H9 (cell line): ENCODE data around the gene GNAI2. TPM values are rescaled to one million over a fixed set of nuclear protein-coding genes. Genes with fewer than 3 reads are reported as not detected.

Experiments used
- DNase-seq: peaks from one replicate; pipeline ENCODE4 v3.0.0-alpha.2; 2017
- H2AFZ ChIP-seq: one replicate; pipeline ENCODE4 v1.6.1; 2013; ENCODE audit warnings: mild to moderate bottlenecking, low read length, control low read depth, moderate library complexity
- H2AK5ac ChIP-seq: 2 replicates; pipeline ENCODE4 v1.6.1; 2013; ENCODE audit warnings: low read length, control low read depth, mixed read lengths; ENCODE audit not compliant: insufficient read length
- H2BK120ac ChIP-seq: one replicate; pipeline ENCODE4 v1.6.1; 2013; ENCODE audit warnings: low read depth, mild to moderate bottlenecking, low read length, control low read depth, inconsistent platforms; ENCODE audit not compliant: poor library complexity, severe bottlenecking
- H2BK12ac ChIP-seq: 2 replicates; pipeline ENCODE4 v1.6.1; 2013; ENCODE audit warnings: low read length, control low read depth, mixed read lengths, low read depth; ENCODE audit not compliant: insufficient read length
- H2BK15ac ChIP-seq: 2 replicates; pipeline ENCODE4 v1.6.1; 2013; ENCODE audit warnings: low read depth, low read length, control low read depth
- H2BK20ac ChIP-seq: one replicate; pipeline ENCODE4 v1.6.1; 2013; ENCODE audit warnings: low read depth, mild to moderate bottlenecking, low read length, control low read depth, inconsistent platforms; ENCODE audit not compliant: poor library complexity, severe bottlenecking
- H2BK5ac ChIP-seq: 2 replicates; pipeline ENCODE4 v1.6.1; 2013; ENCODE audit warnings: low read length, control low read depth, mixed read lengths; ENCODE audit not compliant: insufficient read length
- H3K14ac ChIP-seq: 2 replicates; pipeline ENCODE4 v1.6.1; 2013; ENCODE audit warnings: low read length, control low read depth; ENCODE audit not compliant: insufficient read depth
- H3K18ac ChIP-seq: 2 replicates; pipeline ENCODE4 v1.6.1; 2013; ENCODE audit warnings: low read depth, mild to moderate bottlenecking, mixed read lengths, low read length, control low read depth; ENCODE audit not compliant: insufficient read length
- H3K23ac ChIP-seq: 2 replicates; pipeline ENCODE4 v1.6.1; 2013; ENCODE audit warnings: low read length, control low read depth, mixed read lengths, low read depth; ENCODE audit not compliant: insufficient read length
- H3K23me2 ChIP-seq: 2 replicates; pipeline ENCODE4 v1.6.1; 2013; ENCODE audit warnings: low read depth, mild to moderate bottlenecking, mixed read lengths, low read length, control low read depth; ENCODE audit not compliant: insufficient read length, poor library complexity, severe bottlenecking
- H3K27ac ChIP-seq: 2 replicates; pipeline ENCODE4 v1.5.1; 2013; ENCODE audit warnings: low read length, control low read depth, mixed read lengths, low read depth; ENCODE audit not compliant: insufficient read length
- H3K27me3 ChIP-seq: 2 replicates; pipeline ENCODE4 v1.6.1; 2013; ENCODE audit warnings: low read length, control low read depth, inconsistent platforms; ENCODE audit not compliant: insufficient read depth
- H3K4ac ChIP-seq: 2 replicates; pipeline ENCODE4 v1.6.1; 2013; ENCODE audit warnings: low read depth, mild to moderate bottlenecking, control low read depth, inconsistent platforms, low read length, moderate library complexity
- H3K4me1 ChIP-seq: 2 replicates; pipeline ENCODE4 v1.6.1; 2013; ENCODE audit warnings: low read length, control low read depth, inconsistent platforms; ENCODE audit not compliant: insufficient read depth
- H3K4me2 ChIP-seq: 2 replicates; pipeline ENCODE4 v1.6.1; 2013; ENCODE audit warnings: low read length, control low read depth, mixed read lengths; ENCODE audit not compliant: insufficient read length, insufficient read depth
- H3K56ac ChIP-seq: 2 replicates; pipeline ENCODE4 v1.6.1; 2013; ENCODE audit warnings: low read depth, mild to moderate bottlenecking, mixed read lengths, low read length, control low read depth; ENCODE audit not compliant: insufficient read length
- H3K79me1 ChIP-seq: 2 replicates; pipeline ENCODE4 v1.6.1; 2013; ENCODE audit warnings: low read depth, mild to moderate bottlenecking, moderate library complexity, low read length, control low read depth, inconsistent platforms; ENCODE audit not compliant: insufficient read depth, poor library complexity, severe bottlenecking
- H3K79me2 ChIP-seq: 2 replicates; pipeline ENCODE4 v1.6.1; 2013; ENCODE audit warnings: low read length, control low read depth, inconsistent platforms; ENCODE audit not compliant: insufficient read depth
- H3K9ac ChIP-seq: 2 replicates; pipeline ENCODE4 v1.6.1; 2013; ENCODE audit warnings: low read length, control low read depth, mixed read lengths; ENCODE audit not compliant: insufficient read length; ENCODE audit errors: extremely low read depth
- H3K9me3 ChIP-seq: one replicate; pipeline ENCODE4 v1.6.1; 2013; ENCODE audit warnings: low read depth, low read length, inconsistent platforms; ENCODE audit not compliant: control insufficient read depth
- H3T11ph ChIP-seq: one replicate; pipeline ENCODE4 v1.6.1; 2013; ENCODE audit warnings: mild to moderate bottlenecking, low read length, control low read depth, inconsistent platforms
- H4K20me1 ChIP-seq: one replicate; pipeline ENCODE4 v1.6.1; 2013; ENCODE audit not compliant: control insufficient read depth, insufficient read length, insufficient read depth
- H4K5ac ChIP-seq: 2 replicates; pipeline ENCODE4 v1.6.1; 2013; ENCODE audit warnings: low read depth, mild to moderate bottlenecking, mixed read lengths, low read length, control low read depth; ENCODE audit not compliant: insufficient read length
- H4K8ac ChIP-seq: replicated peaks from 2 replicates; pipeline ENCODE4 v1.6.1; 2013; ENCODE audit warnings: low read length, control low read depth, mixed read lengths, low read depth; ENCODE audit not compliant: insufficient read length
- H4K91ac ChIP-seq: 2 replicates; pipeline ENCODE4 v1.6.1; 2013; ENCODE audit warnings: low read depth, mild to moderate bottlenecking, moderate library complexity, mixed read lengths, low read length, control low read depth; ENCODE audit not compliant: insufficient read length
- H3K27ac Mint-ChIP-seq, 3 experiments: 2 replicates in 2 of 3; 3 replicates in 1 of 3; pipeline ENCODE4 v1.8.0; 2020 to 2021; ENCODE audit warnings: mixed read lengths in 3 of 3, mild to moderate bottlenecking in 1 of 3, moderate library complexity in 1 of 3
- H3K27me3 Mint-ChIP-seq: 2 replicates; pipeline ENCODE4 v1.8.0; 2021; ENCODE audit warnings: low read depth, mild to moderate bottlenecking, moderate library complexity, mixed read lengths
- H3K36me3 Mint-ChIP-seq, 3 experiments: 2 replicates in 2 of 3; 3 replicates in 1 of 3; pipeline ENCODE4 v1.8.0; 2020 to 2021; ENCODE audit warnings: low read depth in 3 of 3, mixed read lengths in 3 of 3; ENCODE audit not compliant: insufficient read depth in 1 of 3
- H3K4me1 Mint-ChIP-seq, 2 experiments: 2 replicates each; pipeline ENCODE4 v1.8.0; 2020; ENCODE audit warnings: mixed read lengths in 2 of 2
- H3K4me3 Mint-ChIP-seq, 2 experiments: 2 replicates in 1 of 2; 3 replicates in 1 of 2; pipeline ENCODE4 v1.8.0; 2020 to 2021; ENCODE audit warnings: mild to moderate bottlenecking in 2 of 2, mixed read lengths in 2 of 2, moderate library complexity in 1 of 2
- H3K9me3 Mint-ChIP-seq, 2 experiments: 2 replicates in 1 of 2; 3 replicates in 1 of 2; pipeline ENCODE4 v1.8.0; 2020; ENCODE audit warnings: mild to moderate bottlenecking in 2 of 2, mixed read lengths in 2 of 2, moderate library complexity in 1 of 2
- CTCF ChIP-seq: fragments of 200-600 bp; sonication (generic); conservative IDR thresholded peaks from 3 replicates; pipeline ENCODE4 v1.8.0; 2021; ENCODE audit warnings: antibody characterized with exemption, mild to moderate bottlenecking
- WGBS: extraction: QIAGEN DNeasy Blood & Tissue Kit; methylation state at CpG from one replicate; pipeline ENCODE4 v1.1.7; 2013; ENCODE audit warnings: missing lambda C conversion rate, low lambda C conversion rate, mixed read lengths; ENCODE audit not compliant: insufficient read length; ENCODE audit errors: extremely low coverage; 5-methylcytosine and 5-hydroxymethylcytosine counted together
- total RNA-seq: library from RNA; stranded (reverse); gene quantifications from 2 replicates; pipeline ENCODE4 v1.2.1, GENCODE V29; 2021

Gene GNAI2
- total RNA-seq, 1 experiment from 2014 or later, result 218 TPM

- Histone ChIP-seq H3K9me3 (no peaks in the 10 kb centered on the region), H4K8ac (no peak overlapping the region), H2AK5ac (no peak overlapping the region), H2BK120ac (no peak overlapping the region), H3K27me3 (peaks cover 7% of the 10 kb centered on the region; the same call in 1 of the 2 replicates), H3K9ac (no peak overlapping the region), H3K27ac (no peak overlapping the region), H3K56ac (no peak overlapping the region), H3K4me2 (no peak overlapping the region), H3K79me1 (no peaks in the 10 kb centered on the region), H3K18ac (no peak overlapping the region), H3K79me2 (no peaks in the 10 kb centered on the region), H2BK5ac (no peak overlapping the region), H2BK12ac (no peak overlapping the region), H3T11ph (no peak overlapping the region), H2BK20ac (no peak overlapping the region), H3K4ac (no peak overlapping the region), H3K14ac (no peak overlapping the region), H3K4me1 (no peaks in the 10 kb centered on the region), H4K91ac (no peak overlapping the region), H4K5ac (no peak overlapping the region), H3K23ac (no peak overlapping the region), H2AFZ (no peak overlapping the region), H2BK15ac (no peak overlapping the region), H4K20me1 (peaks cover 3% of the 10 kb centered on the region), H3K23me2 (peaks cover 7% of the 10 kb centered on the region)
- Mint-ChIP-seq H3K27ac (no peak overlapping the region), H3K4me3 (no peak overlapping the region), H3K4me1 (peaks cover 43% of the 10 kb centered on the region in 2 experiments), H3K9me3 (no peaks in the 10 kb centered on the region; a peak in 1 of 5 replicates), H3K27me3 (peaks cover 58% of the 10 kb centered on the region), H3K36me3 (no peaks in the 10 kb centered on the region)
- DNase-seq, result no peak
- WGBS, result no CpG with 5 or more reads among the region's 17 CpGs
- TF ChIP-seq CTCF, result no peak
Observed at GRCh38 chr3:50207359-50208042, 28.5 kb upstream of the GNAI2 start.
